NCI-H748 treated with DMSO at 0.1 percent for 48 hours (cell line): ENCODE data around the gene FPR3.
A peak's percentile ranks its signal among the peaks of the same experiment; 100 is the strongest.

Experiments used
- DNase-seq: peaks from one replicate; lab custom pipeline; 2025; lab: John Stamatoyannopoulos, UW

FPR3 gene

GRCh38 chr19:51807111-51807701 is 12.2 kb downstream of the FPR3 start:
- no peak for DNase-seq

- DNase-seq, result no peak
Measured at GRCh38 chr19:51807925-51808324, 13.0 kb downstream of the FPR3 start.

DNA sequence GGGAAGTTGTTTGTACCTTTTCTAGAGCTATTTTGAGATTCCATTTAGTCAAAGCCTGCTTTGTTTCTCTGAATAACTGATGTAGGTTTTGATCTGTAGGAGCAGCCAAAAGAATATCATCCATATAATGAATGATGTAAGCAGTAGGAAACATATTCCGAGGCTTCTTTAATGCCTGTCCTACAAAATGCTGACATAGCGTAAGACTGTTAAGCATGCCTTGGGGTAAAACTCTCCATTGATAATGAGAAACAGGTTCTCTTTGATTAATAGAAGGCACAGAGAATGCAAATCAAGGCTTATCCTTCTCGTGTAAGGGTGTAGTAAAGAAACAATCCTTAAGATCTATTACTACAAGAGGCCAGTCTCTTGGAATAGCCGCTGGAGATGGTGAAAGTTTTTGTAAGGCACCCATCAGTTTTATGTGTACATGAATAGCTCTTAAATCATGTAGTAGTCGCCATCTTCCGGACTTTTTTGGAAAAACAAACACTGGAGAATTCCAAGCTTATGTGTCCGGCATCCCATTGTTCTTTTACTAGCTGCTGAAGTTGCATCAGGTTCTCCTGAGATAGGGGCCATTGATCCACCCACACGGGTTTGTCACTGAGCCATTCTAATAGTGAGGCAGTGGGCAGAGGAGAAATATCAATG is 13.5 kb downstream of the FPR3 start:
- DNase-seq, result peak; percentile 8

DNA sequence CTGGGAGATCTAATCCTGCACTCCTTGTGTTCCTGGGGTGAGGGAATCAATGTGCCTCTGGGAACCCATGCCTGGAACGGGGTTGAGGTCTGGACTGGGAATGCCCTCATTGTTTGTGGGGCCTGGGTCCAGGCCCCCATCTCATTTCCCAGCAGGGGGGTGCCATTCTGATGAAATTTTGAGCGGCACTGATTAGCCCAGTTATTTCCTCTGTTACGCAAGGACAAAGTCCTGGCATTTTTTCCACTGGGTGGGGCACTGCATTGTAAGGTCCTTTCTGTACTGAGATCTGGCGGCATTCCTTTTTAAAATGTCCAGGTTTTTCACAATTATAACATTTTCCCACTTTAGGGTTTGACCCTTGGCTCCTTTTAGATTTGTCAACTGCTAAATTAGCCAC is 14.8 kb downstream of the FPR3 start:
- no peak for DNase-seq

- no peak for DNase-seq
Measured at GRCh38 chr19:51810223-51810622, 15.3 kb downstream of the FPR3 start.

DNA sequence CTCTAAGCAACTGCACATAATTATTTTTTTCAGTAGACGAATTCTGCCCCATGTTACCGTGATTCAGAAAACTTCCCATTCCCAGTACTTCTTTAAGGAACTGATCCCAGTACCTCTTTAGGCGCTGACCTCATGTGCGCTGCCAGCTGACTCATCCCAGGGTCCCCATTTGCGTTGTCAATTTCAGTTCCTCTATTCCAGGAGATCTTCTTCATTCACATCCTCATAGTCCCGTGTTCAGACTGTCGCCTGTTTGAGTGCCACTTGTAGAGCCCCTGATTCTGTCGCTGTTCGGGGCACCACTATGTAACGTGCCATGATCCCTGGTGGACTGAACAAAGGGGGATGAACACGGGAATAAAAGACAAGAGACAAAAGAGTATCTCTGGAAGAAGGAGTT is 16.4 kb downstream of the FPR3 start:
- no peak for DNase-seq

GRCh38 chr19:51815043-51815442 is 20.1 kb downstream of the FPR3 start:
- DNase-seq, result no peak

DNA sequence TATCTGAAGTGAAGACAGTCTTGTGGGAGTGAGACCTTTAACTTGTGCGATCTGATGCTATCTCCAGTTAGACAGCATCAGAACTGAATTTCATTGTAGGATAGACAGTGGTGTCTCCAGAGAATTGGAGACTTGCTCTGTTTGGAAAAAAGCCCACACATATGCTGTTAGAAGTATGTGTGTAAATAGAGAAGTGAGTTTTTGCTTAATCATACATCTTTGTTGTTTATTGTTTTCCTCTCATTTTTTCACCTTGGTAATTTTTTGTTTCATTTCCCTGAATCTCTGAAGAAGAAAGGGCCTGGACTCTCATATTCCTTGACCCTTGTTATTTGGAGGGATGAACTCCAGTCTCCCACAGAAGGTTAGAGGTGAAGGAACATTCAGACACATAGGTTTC is 21.8 kb downstream of the FPR3 start:
- no peak for DNase-seq

GRCh38 chr19:51820011-51820410 is 25.1 kb downstream of the FPR3 start:
- no peak for DNase-seq

DNA sequence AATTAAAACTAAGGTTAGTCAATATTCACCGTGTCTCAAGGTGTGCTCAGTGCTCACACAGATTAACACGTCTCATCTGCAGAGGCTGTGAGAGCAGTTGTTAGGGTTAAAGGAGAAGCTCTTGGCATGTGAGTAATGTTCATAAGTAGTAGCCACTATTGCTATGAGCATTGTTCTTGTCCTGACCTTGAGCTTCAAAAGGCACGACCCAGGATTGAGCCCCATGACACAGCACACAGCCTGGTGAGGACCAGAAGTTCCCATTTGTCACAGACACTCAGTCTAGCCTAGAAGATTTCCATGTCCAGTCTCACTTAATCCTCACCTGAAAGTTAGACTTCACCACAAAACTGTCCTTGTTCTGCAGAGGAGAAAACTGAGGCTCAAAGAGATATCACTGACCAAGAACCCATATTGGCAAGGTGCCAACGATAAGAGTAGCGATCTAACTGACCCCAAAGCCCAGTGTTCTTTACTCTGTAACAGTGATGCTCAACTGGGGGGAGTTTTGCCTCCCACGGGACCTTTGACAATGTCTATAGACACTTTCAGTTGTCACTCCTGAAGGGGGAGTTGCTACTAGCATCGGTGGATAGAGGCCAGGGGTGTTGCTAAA is 26.0 kb downstream of the FPR3 start:
- no peak for DNase-seq

DNA sequence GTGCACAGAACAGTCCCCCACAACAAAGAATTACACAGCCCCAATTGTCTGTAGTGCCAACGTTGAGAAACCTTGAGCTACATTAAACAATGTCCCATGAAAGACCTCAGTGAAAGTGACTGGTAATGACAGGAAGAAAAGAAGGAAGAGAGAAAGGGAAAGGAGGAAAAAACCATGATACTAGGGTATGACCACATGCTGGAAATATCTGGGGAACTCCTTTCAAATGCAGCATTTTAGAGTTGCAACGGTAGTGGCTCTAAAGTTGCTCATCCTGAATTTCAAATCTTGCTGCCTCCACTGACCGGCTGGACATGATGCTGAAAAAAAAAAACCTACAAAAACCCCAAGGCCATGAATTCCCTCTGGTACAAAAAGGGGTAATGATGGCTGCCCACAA is 26.5 kb downstream of the FPR3 start:
- no peak for DNase-seq

- no peak for DNase-seq
Measured at GRCh38 chr19:51821921-51822320, 27.0 kb downstream of the FPR3 start.

DNA sequence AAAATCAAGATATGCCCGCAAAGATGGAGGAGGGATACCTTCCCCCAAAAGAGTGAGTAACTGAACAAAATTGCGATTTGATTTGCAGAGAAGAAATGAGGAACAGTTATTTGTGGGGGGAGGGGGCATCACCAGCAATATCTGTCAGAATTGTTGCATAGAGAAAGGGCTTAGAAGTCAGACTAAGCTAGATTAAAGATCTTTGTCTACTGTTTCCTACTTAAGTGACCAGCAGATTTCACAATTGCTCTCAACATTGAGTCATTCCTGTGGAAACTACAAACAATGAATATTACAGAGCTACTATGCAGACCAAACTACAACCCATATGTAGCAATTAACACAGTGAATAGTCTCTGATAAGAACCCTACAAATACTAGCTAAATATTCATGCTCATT is 27.4 kb downstream of the FPR3 start:
- DNase-seq, result no peak

- no peak for DNase-seq
Measured at GRCh38 chr19:51822946-51823345, 28.0 kb downstream of the FPR3 start.

GRCh38 chr19:51824281-51825005 is 29.5 kb downstream of the FPR3 start:
- DNase-seq, result no peak

DNA sequence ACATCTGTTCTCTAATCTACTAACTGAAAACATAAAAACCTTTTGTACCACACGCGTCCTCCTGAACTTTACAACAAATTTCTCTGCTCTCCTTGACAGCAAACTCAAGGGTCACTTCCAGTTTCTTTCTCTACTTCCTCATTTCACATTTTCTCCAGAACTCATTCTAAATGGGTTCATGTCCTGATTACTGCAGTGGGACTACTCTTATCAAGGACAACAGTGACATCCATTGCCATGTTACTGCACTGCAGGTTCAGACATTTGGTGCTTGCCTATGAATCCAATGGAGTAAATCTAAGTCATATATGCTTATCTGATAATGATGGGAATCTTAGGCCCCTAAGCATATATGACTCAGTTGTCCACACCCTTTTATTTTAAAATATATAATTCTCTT is 35.3 kb downstream of the FPR3 start:
- DNase-seq, result no peak

DNA sequence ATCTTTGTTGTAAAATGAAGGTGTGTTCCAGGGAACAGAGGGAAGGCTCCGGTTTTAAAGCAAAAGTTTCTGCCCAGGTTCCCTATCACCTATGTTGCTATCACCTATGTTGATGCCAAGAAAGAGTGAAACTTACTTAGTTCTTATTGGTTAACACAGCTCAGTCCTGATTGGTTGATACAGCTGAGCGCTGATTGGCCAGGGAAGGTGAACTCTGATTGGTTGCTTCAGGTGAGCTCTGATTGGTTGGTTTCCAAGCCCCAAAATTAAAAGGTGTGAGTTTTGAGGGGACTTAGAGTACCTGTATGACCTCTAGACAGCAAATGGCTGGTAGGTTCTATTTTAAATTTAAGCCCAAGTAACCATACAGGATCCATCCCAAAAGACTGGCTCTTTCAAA is 42.2 kb downstream of the FPR3 start:
- no peak for DNase-seq

- no peak for DNase-seq
Measured at GRCh38 chr19:51861870-51862622, 67.1 kb downstream of the FPR3 start.

DNA sequence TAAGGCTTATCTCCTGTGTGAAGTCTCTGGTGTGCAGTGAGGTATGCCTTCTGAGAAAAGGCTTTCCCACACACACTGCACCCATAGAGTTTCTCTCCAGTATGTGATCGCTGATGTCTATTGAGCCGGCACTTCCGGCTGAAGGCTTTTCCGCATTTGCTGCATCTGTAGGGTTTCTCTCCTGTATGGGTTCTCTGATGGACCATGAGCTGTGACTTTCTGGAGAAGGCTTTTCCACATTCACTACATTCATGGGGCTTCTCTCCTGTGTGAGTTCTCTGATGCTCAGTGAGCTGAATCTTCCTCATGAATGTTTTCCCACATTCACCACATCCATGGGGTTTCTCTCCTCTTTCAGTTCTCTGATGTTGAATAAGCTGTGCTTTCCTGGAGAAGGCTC is 78.1 kb downstream of the FPR3 start:
- DNase-seq, result no peak
